A549 (cell line): ENCODE results near the gene CCDC137. TPM values are rescaled to one million over a fixed set of nuclear protein-coding genes. Genes with fewer than 3 reads are reported as not detected.

Source experiments
- ATAC-seq, 2 experiments: fragments of 200-7000 bp in 1 of 2; fragments of >200 bp in 1 of 2; cut with Nextera tagmentation in 1 of 2; cut with Tn5 transposase in 1 of 2; 3 replicates each; pipeline versions ENCODE4 v1.8.0 to v1.9.1; 2018 to 2020; ENCODE audit warnings: mild to moderate bottlenecking in 1 of 2, moderate library complexity in 1 of 2
- CTCF ChIA-PET: fragments of 300-600 bp; sonication (Branson Sonifier 250); formaldehyde crosslinking; extraction: SDS; loops from one replicate; lab custom pipeline; 2021; ENCODE audit warnings: antibody characterized with exemption, inconsistent platforms; lab: Yijun Ruan, JAX
- POLR2A ChIA-PET: fragments of 350-600 bp; formaldehyde crosslinking; extraction: SDS; loops from one replicate; lab custom pipeline; 2021; ENCODE audit warnings: antibody characterized with exemption, inconsistent platforms; lab: Yijun Ruan, JAX
- DNase-seq, 2 experiments: peaks; one replicate each; pipeline versions ENCODE4 v3.0.0 to v3.0.0-alpha.2; 2011 to 2016; ENCODE audit warnings: low read depth in 1 of 2, low spot score in 1 of 2
- FAIRE-seq: peaks from 2 replicates; lab custom pipeline; 2011; peaks lifted over from hg19 to GRCh38; lab: Jason Lieb, UNC
- H3K27ac ChIP-seq, 2 experiments: fragments of >200 bp; sonication (Bioruptor Twin); formaldehyde crosslinking; 3 replicates each; pipeline ENCODE4 v1.5.1; 2016 to 2017
- H3K4me1 ChIP-seq: fragments of >200 bp; sonication (Bioruptor Twin); formaldehyde crosslinking; 3 replicates; pipeline ENCODE4 v1.6.1; 2016
- H3K4me2 ChIP-seq: fragments of >200 bp; sonication (Bioruptor Twin); formaldehyde crosslinking; 3 replicates; pipeline ENCODE4 v1.6.1; 2016
- H3K4me3 ChIP-seq: fragments of >200 bp; sonication (Bioruptor Twin); formaldehyde crosslinking; 3 replicates; pipeline ENCODE4 v1.5.1; 2016
- H3K9me3 ChIP-seq: fragments of >200 bp; sonication (Bioruptor Twin); formaldehyde crosslinking; 3 replicates; pipeline ENCODE4 v1.6.1; 2016
- BHLHE40 ChIP-seq: IDR thresholded peaks from 2 replicates; pipeline ENCODE4 v1.6.1; 2012; ENCODE audit warnings: low read depth, low read length, inconsistent platforms
- CBX2 ChIP-seq: fragments of 200-600 bp; sonication (generic); IDR thresholded peaks from 2 replicates; pipeline ENCODE4 v1.6.1; 2016; ENCODE audit warnings: low read depth, mild to moderate bottlenecking, borderline replicate concordance
- CHD2 ChIP-seq: fragments of 150-350 bp; IDR thresholded peaks from 2 replicates; pipeline ENCODE4 v1.6.1; 2014; ENCODE audit warnings: low read length; ENCODE audit not compliant: partially characterized antibody
- CTCF ChIP-seq: fragments of >200 bp; sonication (Bioruptor Twin); formaldehyde crosslinking; IDR thresholded peaks from 3 replicates; pipeline ENCODE4 v1.5.1; 2016
- ELK1 ChIP-seq: fragments of 150-350 bp; IDR thresholded peaks from 2 replicates; pipeline ENCODE4 v1.6.1; 2014; ENCODE audit warnings: low read depth, mild to moderate bottlenecking, low read length
- EP300 ChIP-seq, 2 experiments: fragments of >200 bp; sonication (Bioruptor Twin); formaldehyde crosslinking; IDR thresholded peaks; 2 replicates in 1 of 2; 3 replicates in 1 of 2; pipeline ENCODE4 v1.6.1; 2016 to 2017
- FOSB ChIP-seq: fragments of 250-450 bp; sonication (Bioruptor Pico); IDR thresholded peaks from 2 replicates; pipeline ENCODE4 v1.5.0; 2020; ENCODE audit warnings: mild to moderate bottlenecking, moderate library complexity
- FOSL2 ChIP-seq, 2 experiments: fragments of 450-650 bp in 1 of 2; fragments of >200 bp in 1 of 2; sonication (Bioruptor Twin) in 1 of 2; formaldehyde crosslinking; IDR thresholded peaks; 2 replicates each; pipeline versions ENCODE4 v1.5.0 to v1.6.1; 2016 to 2020; ENCODE audit warnings: mild to moderate bottlenecking in 1 of 2, moderate library complexity in 1 of 2
- HDAC2 ChIP-seq: fragments of 200-600 bp; sonication (generic); IDR thresholded peaks from 2 replicates; pipeline ENCODE4 v1.6.1; 2016
- HES2 ChIP-seq: fragments of >200 bp; sonication (Bioruptor Twin); formaldehyde crosslinking; IDR thresholded peaks from 2 replicates; pipeline ENCODE4 v1.6.1; 2016
- HOXB13 ChIP-seq: fragments of 250-450 bp; sonication (Bioruptor Pico); IDR thresholded peaks from 2 replicates; pipeline ENCODE4 v1.5.0; 2020; ENCODE audit warnings: low read depth, mild to moderate bottlenecking, moderate library complexity
- HOXB5 ChIP-seq: fragments of 250-450 bp; sonication (Bioruptor Pico); IDR thresholded peaks from 2 replicates; pipeline ENCODE4 v1.5.0; 2020; ENCODE audit warnings: mild to moderate bottlenecking, moderate library complexity
- POLR2AphosphoS2 ChIP-seq: conservative IDR thresholded peaks from 2 replicates; pipeline ENCODE4 v1.6.1; 2012; ENCODE audit warnings: low read length, improper control_type of control experiment, inconsistent platforms
- RAD21 ChIP-seq, 2 experiments: fragments of >200 bp in 1 of 2; sonication (Bioruptor Twin) in 1 of 2; formaldehyde crosslinking in 1 of 2; IDR thresholded peaks in 1 of 2; conservative IDR thresholded peaks in 1 of 2; 2 replicates in 1 of 2; 3 replicates in 1 of 2; pipeline ENCODE4 v1.6.1; 2012 to 2018; ENCODE audit warnings: inconsistent platforms in 1 of 2
- RARB ChIP-seq: fragments of 250-450 bp; sonication (Bioruptor Pico); IDR thresholded peaks from 2 replicates; pipeline ENCODE4 v1.8.0; 2021; ENCODE audit warnings: mild to moderate bottlenecking, moderate library complexity
- WGBS: methylation state at CpG from one replicate; pipeline ENCODE4 v1.1.6; 2017; ENCODE audit errors: missing lambda C conversion rate; 5-methylcytosine and 5-hydroxymethylcytosine counted together
- polyA plus RNA-seq, 4 experiments: library from polyadenylated mRNA; depleted of rRNA in 3 of 4; stranded (reverse); fragments of >200 nt; fragmentation: RNase III in 1 of 4; extraction: RNeasy Plus Mini Kit Qiagen cat#74134 plus additional on column Dnase treatment in 1 of 4; gene quantifications; 2 replicates in 3 of 4; 3 replicates in 1 of 4; pipeline ENCODE4 v1.2.3, GENCODE V29; 2011 to 2017

CCDC137 gene
- polyA plus RNA-seq, 2 of the 4 experiments (the other 2 are of a cell fraction), result 22.6 to 55.0 TPM

GRCh38 chr17:81693509-81694210, 27.1 kb downstream of the CCDC137 start:
- DNase-seq, result no peak
- ChIA-PET CTCF (interaction anchor here (0.6 to 5.1 kb wide), 9 partner anchors 9 to 326 kb away, joined by 3 to 54 read pairs (median 4); partner anchors contain the start of genes ARL16, HGS and MRPL12), POLR2A (interaction anchor here (1.5 to 2.1 kb wide), 2 partner anchors 9 to 10 kb away, joined by 5 to 11 read pairs; partner anchors contain the start of genes ARL16, HGS and MRPL12)
- Histone ChIP-seq H3K4me1 (no peaks in the 10 kb centered on the region), H3K27ac (no peak overlapping the region), H3K4me2 (no peak overlapping the region), H3K4me3 (no peak overlapping the region), H3K9me3 (no peaks in the 10 kb centered on the region)
- TF ChIP-seq RAD21 (conservative IDR thresholded peaks at IDR 0.05 in 1 of 2, IDR thresholded peaks at IDR 0.05 in 1 of 2) (peak in 1 of 2 experiments; percentile 45; a peak in 1 of 5 replicates), CTCF (peak; percentile 24; the same call in 2 of the 3 replicates), CBX2 (no peak)
- no peak for FAIRE-seq
- WGBS, result 86% methylated on average over 23 of the region's 35 CpGs
- ATAC-seq, result peak; percentile 31 to 45; a peak in 3 of 6 replicates

- Histone ChIP-seq H3K4me1 (no peaks in the 10 kb centered on the region), H3K27ac (no peak overlapping the region), H3K4me3 (no peak overlapping the region), H3K9me3 (no peaks in the 10 kb centered on the region), H3K4me2 (no peak overlapping the region)
- DNase-seq, result no peak
- ATAC-seq, result no peak
- ChIA-PET POLR2A (interaction anchor here (1.6 kb wide), 1 partner anchor 11 kb away, joined by 6 read pairs; the partner anchor contains the start of genes ARL16 and HGS), CTCF (interaction anchor here (1.2 to 5.1 kb wide), 4 partner anchors 11 to 19 kb away, joined by 3 to 54 read pairs (median 6); partner anchors contain the start of genes ARL16 and HGS)
- FAIRE-seq, result no peak
- WGBS, result 98% methylated on average over 19 of the region's 19 CpGs
- TF ChIP-seq FOSB (CRISPR knock-in tag) (no peak), POLR2AphosphoS2 (0 out of 2 replicates have a peak, but pooled peaks have one; percentile 31), CTCF (no peak)
Measured at GRCh38 chr17:81694810-81695209, 28.3 kb downstream of the CCDC137 start.

- Histone ChIP-seq H3K4me1 (no peaks in the 10 kb centered on the region), H3K4me2 (no peak overlapping the region), H3K4me3 (no peak overlapping the region), H3K9me3 (no peaks in the 10 kb centered on the region), H3K27ac (no peak overlapping the region)
- POLR2A ChIA-PET, result interaction anchor here (1.1 to 1.6 kb wide), 2 partner anchors 12 to 16 kb away, joined by 6 to 8 read pairs; partner anchors contain the start of genes ARL16, HGS and SLC25A10
- no peak for FAIRE-seq
- no peak for DNase-seq
- CTCF ChIA-PET, result interaction anchor here (0.7 to 5.1 kb wide), 6 partner anchors 9 to 23 kb away, joined by 3 to 54 read pairs (median 3); partner anchors contain the start of genes ARL16 and HGS
- 95% methylated on average over 5 of the region's 6 CpGs for WGBS
- peak; percentile 6 to 7; a peak in 2 of 6 replicates for ATAC-seq
- TF ChIP-seq EP300 (IDR thresholded peaks at IDR 0.05) (no peak), HOXB5 (CRISPR knock-in tag) (no peak)
Measured at GRCh38 chr17:81695211-81695610, 28.7 kb downstream of the CCDC137 start.

GRCh38 chr17:81695801-81696200, 29.3 kb downstream of the CCDC137 start:
- TF ChIP-seq HDAC2 (no peak), HOXB13 (CRISPR knock-in tag) (no peak), FOSL2 (IDR thresholded peaks at IDR 0.05) (no peak), FOSL2 (CRISPR knock-in tag; IDR thresholded peaks at IDR 0.05) (no peak), ELK1 (no peak), CHD2 (no peak), HES2 (no peak), RARB (CRISPR knock-in tag) (no peak), BHLHE40 (no peak)
- TF ChIP-seq, all 56 proteins: peak for 0

More at GRCh38 chr17:81695801-81696200, 29.3 kb downstream of the CCDC137 start:
- Histone ChIP-seq H3K9me3 (no peaks in the 10 kb centered on the region), H3K27ac (no peak overlapping the region), H3K4me1 (peaks cover 3% of the 10 kb centered on the region; the same call in 1 of the 3 replicates), H3K4me2 (no peak overlapping the region), H3K4me3 (no peak overlapping the region)
- FAIRE-seq (no peak), DNase-seq (no peak), ATAC-seq (0 out of 6 replicates have a peak, but pooled peaks of 1 of the 2 experiments have one; percentile 1)
- ChIA-PET POLR2A (interaction anchor here (1.1 to 1.6 kb wide), 2 partner anchors 12 to 16 kb away, joined by 6 to 8 read pairs; partner anchors contain the start of genes ARL16, HGS and SLC25A10), CTCF (interaction anchor here (0.7 to 5.1 kb wide), 8 partner anchors 8 to 335 kb away, joined by 3 to 54 read pairs (median 4); partner anchors contain the start of genes ARL16 and HGS)
- 95% methylated on average over 22 of the region's 22 CpGs for WGBS
